ENCODE data around the gene ZIC4.

Gene ZIC4

DNA sequence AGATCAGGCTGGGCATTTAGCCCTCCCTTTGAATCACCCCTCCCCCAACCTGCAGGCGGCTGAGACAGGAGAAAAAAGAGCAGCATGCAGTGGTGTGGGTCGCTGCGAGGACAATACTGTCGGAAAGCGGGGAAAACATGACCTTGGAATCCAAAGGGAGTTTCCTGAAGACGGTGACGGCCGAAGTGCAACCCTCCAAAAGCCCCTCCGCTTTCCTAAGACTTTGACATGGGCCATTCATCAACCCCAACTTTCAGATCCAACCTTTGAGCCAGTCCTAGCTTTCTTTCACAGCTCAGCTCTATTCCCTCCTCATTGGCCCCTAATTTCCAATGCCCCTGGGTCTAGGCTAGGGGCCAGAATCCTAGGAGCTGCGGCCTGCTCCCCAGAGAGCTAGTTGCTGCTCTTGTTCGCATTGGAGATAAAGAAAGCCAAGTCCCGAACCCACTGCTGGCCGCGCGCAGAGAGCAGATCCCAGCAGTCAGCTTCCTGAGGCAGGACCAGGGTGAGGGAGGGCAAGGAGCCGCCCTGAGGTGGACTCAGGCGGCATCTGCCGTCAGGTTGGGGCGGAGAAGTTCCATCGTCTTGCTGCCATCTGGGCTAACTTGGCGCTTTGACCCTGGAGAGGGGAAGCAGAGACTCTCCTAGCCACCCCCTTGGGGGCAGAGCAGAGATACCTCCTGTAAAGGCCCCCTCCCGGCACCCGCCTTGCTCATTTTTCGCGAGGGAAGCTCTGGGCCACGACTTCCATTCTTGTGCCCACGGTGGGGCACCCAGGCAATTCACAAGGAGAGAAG lies 914 bp downstream of the ZIC4 start:
- DNase-seq (ENCODE audit: low read depth in 2 of 3, low spot score in 1 of 3) = no peak

DNA sequence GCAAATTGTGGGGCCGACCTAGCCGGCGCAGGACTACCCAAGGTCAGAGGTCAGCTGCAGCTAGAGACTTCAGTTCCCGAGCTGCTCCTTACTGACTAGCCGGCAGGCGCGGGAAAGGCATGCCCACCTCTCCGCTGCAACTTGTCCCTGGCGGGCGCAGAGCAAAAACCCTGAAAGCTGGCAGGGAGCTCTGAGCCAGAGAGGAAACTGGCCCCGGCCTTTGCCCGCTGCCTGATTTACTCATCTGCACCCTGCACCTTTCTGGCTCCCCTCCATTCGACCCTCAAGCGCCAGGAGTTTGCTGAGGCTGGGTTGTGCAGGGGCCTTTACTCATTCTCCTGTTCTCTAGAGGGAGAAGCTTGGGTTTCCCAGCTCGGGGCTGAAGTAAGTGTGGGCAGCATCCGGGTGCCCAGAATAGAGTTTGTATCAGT lies 1.5 kb downstream of the ZIC4 start:
- no peak for DNase-seq (ENCODE audit: low read depth in 2 of 3, low spot score in 1 of 3)

DNA sequence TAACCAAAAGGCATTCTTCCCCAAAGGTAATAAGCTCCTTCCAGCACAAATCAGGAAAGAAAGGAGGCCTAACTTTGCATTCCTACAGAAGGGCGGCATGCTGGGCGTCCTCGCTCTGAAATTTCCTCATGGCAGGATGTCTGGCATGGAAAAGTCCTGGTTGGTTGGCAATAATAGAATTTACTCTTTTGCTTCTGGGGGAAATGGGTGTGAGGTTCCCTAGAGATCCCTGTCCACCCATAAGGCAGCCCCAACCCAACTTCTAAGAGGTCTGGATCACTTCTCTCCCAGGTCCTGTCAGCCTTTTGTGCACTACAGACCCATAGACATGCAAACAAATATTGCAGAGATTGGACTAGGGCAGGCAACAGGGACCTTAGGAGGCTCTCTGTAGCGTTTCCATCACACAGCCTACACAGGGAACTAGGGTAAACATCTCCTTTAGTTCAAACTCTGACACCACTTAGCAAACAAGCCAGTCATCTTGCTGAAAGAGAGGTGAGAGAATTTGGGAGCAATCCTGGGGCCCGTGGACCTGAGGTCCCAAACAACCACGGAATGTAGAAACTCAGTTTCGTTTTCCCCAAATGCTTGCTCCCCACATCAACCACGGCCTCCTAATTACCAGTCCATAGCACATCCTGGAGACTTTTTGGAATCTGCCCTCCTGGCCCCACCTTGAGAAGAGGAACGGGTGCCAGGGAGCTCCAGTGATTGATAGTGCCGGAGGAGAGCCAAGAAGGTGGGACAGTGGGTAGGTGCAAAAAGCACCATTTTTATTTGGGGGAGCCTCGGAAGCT lies 2.1 kb downstream of the ZIC4 start:
- DNase-seq (ENCODE audit: low read depth in 2 of 3, low spot score in 1 of 3) = no peak

DNA sequence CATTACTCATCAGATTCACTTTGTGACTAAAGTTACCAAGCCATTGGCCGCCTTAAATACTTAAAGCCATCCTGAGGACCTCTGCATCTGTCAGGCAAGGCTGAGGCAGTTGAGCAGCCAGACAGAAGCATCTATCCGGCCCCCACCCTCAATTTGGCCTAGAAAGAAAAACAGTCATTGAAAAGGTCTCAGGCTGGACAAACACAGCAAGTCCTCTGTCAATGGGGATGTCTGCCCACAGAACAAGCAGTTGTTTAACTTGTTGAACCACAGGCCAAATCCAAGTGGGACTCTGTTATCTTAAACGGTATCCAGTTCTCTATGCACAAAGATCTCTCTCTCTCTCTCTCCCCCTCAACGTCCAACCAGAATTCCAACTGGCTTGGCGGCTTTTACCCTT lies 2.8 kb downstream of the ZIC4 start:
- DNase-seq (ENCODE audit: low read depth in 2 of 3, low spot score in 1 of 3) = no peak

DNA sequence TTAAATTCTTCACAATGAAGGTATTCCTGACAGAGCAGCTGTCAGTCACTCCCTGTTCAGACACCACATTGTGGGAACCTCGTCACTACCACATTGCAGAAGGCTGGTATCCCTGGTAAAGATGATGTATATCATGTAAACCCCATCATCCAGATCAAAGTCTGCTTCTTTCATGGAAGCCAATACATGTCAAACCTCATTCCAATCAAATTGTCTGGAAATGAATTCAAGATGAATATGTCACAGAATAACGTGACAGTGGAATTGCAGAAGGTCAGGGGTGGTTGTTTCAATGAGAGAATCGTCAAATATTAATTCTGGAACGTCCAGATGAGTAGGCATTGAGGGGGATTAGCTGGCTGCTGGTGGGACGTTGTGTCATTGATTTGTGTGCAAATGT lies 4.2 kb downstream of the ZIC4 start:
- no peak for DNase-seq (ENCODE audit: low read depth in 2 of 3, low spot score in 1 of 3)

DNA sequence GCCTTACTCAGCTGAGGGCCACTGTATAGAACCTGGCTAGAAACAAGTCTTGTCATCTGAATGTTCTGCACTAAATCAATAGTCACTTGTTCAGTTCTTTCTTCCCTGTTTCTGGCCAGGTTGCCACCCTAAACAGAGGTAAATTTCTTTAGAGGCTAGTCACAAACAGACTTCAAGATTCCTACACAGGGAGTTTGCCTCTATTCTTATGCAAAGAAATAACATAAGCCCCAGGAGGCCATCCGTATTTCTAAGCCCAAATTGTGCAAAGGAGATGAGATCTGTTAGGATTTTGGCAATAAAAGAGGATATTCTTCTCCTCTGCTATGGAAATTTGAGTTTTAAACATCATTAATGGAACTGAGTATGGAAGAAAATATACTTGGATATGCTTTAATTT lies 4.9 kb downstream of the ZIC4 start:
- DNase-seq (ENCODE audit: low read depth in 2 of 3, low spot score in 1 of 3) = no peak

DNA sequence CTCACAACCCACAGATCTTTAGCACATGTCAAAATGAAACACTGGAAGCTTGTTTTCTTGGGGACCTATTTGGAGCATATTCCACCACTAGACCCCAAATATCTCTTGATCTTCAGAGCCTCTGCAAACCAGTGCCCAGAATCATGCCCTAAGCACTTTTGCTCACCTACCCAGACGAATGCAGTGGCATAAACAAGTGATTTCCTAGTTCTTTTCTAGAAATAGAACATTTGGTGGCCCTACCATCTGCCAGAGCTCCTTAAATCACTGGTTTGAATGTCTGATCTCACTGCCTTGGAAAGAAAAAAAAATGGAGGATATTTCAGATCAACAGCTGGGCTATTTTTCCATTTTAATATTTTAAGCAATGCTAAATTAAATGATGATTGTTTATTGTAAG lies 5.3 kb downstream of the ZIC4 start:
- no peak for DNase-seq (ENCODE audit: low read depth in 2 of 3, low spot score in 1 of 3)

DNA sequence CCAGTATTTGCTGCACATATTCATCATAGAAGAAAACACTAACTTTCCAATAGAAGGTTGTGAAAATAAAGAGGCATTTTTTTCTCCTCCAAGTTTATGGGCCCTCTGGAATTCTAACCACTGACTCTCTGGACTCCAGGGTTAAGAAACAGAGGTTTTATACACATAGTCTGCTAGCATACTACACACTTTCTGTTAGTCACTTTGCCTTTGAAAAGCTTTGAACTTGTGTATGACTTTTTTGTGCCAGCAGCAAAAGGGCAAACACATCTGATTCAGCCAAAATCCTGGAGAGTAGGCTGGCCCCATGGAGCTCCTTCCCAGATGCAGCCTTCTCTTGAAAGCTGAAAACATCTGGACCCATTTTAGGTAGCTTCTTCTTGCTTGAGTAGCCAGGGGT lies 6.2 kb downstream of the ZIC4 start:
- DNase-seq (ENCODE audit: low read depth in 2 of 3, low spot score in 1 of 3) = no peak

DNA sequence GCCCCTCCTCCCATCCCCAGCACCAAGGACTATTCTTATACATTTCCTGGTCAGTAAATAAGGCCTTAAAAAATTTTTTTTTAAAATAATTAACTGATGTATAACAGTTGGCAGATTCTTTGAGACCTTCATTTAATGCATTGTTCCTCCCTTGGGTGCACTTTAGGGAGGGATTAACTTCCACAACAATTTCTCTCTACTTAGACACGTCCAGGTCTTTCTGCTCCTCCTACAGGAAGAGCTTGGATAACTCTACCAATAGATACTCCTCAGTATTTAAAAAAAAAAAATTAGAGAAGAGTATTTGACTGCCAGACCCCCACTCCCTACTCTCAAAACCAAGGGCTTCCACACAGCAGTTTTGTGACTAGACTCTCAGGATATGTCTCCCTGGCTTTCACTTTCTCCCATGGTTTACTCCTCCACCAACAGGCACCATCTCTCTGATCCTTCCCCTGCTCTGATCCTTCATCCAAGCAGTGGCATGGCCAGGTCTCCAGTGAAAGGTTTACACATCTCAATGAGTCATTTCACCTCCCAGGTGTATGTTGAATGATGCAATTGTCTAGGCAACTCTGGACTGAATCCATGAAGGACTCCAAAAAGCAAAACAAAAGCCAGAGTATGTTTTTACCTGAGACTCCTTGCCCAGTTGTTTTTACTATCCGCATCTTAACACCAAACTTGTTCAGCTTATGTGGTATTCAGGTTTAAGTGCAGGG lies 7.4 kb downstream of the ZIC4 start:
- DNase-seq (ENCODE audit: low read depth in 2 of 3, low spot score in 1 of 3) = no peak

DNA sequence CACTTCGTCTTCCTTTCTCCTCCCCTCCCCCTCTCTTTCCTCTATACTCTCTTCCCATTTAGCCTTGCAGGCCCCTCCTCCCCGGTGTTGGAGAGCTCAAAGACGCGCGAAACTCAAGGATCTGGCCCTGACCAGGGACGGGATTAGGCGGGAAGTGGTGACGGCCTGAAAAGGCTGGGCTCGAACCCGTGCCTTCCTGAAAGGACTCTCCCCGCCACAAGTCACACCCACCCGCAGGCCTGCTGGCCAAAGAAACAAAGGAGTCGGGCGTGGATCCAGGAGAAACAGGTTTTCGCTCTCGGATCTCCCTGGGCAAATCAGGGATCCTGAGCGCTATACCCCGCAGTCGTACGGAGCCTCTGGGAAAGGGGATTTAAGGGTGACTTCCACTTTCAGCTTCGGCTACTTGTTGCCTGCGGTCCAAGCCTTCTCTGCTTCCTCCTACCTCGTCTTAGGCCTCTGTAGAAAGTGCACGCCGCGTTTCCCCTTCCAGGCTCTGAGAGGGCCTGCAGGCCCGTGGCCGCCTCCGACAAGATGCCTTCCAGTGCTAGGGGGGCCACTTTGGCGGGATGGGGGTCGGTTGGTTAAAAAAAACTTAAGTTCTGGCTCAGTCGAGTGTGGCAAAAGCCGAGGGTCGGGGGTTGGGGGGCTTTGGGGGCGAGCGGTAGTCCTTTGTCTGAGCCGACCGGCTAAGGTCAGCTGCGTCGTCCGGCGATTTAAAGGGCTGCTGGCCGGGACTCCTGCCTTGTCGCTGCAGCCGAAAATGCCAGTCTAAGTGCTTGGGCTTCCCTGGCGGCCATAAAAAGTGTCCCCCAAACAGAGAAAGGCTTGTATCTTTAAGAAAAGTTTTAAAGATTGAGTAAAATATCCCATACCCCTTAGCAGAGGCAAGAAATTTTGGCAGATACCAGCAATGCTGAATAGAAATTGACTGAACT lies 8.2 kb downstream of the ZIC4 start:
- DNase-seq (ENCODE audit: low read depth in 2 of 3, low spot score in 1 of 3) = no peak

DNA sequence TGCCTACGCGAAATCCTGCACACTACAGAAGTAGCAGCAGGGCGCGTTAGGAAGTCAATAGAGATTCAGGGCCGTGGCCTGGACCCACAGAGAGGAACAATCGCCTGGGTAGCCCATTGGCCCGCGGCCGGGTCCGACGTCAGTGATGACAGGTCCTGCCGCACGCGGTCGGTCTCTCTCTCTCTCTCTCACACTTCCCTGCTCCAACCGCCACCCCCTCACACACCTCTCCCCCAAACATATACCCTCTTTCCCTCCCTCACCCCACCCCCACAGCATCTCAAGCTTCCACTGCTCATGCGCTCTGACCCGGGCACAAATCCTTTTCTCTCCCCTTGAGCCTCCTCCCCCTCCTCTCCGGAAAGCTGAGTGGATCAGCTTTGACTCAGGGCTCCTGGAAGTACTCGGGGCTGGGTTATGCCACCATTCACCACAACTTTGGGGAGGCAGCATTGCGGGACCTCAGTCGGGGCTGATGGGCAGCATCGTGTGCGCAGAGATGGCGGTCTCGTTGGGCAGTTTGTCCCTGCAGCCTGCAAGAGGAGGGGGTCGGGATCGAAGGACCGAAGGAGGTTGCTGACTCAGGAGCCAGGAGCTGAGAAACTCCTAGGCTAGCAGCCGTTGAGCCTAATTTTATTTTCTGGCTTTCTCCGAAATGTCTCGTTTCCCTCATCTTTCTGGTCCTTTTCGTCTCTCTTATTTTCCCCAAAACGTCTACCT lies 9.0 kb downstream of the ZIC4 start:
- no peak for DNase-seq (ENCODE audit: low read depth in 2 of 3, low spot score in 1 of 3)

DNA sequence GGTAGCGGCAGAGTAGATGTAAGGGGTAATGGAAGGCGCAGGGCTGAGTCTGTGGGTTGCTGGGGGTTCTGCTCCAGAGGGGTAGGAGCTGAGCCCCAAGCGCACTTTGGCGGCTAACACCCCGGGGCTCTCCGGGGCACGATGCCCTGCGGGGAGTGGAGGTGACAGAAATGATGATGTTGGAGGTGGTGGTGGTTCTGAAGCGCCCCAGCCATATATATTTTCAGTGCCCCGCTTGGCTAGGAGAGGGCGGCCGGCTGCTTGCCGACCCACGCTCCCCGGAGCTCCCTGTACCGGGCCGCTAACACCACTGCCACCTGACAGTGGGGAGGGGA lies 9.7 kb downstream of the ZIC4 start:
- DNase-seq (ENCODE audit: low read depth in 2 of 3, low spot score in 1 of 3) = no peak

DNA sequence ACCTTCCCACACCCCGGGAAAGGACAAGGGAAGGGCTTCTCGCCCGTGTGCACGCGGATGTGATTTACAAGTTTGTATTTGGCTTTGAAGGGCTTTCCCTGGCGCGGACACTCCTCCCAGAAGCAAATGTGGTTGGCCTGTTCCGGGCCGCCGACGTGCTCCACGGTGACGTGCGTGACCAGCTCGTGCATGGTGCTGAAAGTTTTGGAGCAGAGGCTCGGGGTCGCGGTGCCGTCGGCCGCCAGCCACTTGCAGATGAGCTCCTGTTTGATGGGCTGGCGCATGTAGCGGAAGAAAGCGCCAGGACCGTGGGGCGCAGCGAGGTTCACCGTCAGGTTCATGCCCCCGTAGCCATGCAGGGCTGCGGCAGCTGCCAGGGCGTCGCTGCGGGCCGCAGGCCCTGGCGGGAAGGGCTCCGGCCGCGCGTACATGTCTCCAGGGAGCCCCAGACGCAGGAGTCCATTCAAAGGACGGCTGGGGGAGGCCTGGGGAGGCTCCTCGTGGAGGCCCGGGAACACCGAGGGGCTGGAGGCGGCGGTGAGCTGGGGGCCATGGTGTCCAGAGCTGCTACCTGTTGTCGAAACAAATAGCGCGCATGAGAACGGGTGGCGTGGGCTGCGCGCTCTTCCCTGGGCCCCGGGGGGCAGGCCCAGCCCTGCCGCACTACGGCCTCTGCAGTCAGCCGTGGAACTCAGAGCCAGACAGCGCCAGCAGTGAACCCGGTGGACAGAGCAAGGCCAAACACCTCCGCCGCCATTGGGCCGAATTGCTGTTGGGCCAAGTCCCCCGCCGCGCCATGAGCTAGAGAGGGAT lies 10.2 kb downstream of the ZIC4 start:
- DNase-seq (ENCODE audit: low read depth in 2 of 3, low spot score in 1 of 3) = no peak

DNA sequence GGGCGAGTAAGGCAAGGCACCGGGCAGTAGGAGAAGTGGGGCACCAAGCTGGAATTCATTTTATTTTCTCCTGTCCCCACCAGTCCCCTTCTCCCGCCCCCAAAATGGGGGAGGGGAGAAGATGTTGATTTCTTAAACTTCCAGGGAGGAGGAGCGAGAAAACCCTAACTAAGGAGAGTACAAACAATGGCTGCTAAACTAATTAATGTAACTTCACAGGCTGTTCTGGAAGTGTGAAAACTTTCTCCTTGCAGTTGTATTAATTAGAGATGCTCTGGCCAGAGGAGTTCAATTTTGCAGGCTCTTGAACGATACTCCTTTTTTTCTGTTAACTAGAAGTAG lies 11.5 kb downstream of the ZIC4 start:
- no peak for DNase-seq (ENCODE audit: low read depth in 2 of 3, low spot score in 1 of 3)

DNA sequence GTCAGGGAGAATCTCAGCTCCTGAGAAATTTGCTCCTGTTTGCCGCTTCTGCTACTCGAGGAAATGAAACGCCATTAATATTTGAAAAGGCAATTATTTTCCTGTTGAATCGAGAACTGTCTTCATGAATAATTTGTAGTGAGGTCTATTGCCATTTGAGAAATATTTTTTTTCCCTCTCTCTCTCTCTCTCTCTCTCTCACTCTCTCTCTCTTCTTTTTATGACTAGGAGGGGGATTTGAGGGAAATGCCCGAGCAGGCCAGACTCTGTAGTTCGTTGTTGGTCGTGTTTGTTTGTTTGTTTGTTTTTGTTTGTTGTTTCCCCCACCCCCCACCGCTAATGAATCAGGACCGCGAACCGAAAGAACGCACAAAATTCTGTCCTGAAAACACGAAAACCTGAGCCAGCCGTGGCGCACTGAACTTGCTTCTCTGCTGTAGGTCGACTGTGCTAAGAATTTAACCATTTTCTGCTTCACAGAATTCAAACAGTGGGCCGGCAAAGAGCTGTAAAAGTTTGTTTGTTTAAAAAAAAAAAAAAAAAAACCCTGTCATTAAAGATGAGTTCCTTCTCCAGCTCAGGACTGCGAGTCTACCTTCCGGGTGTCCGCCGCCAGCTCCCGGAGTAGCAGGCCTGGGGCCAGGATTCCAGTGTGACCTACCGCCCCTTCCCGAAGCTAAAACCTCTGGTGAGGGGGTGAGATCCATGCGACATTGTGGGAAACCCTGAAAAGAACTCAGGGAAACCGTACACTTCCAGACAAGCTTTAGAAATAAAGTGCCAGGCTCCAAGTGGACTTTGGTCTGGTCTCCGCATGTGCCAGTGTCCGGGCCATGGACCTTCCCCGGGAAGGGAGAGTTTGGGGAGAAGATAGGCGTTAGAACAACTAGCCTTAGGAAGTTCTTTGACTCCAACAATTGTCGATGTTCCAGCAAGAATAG lies 12.1 kb downstream of the ZIC4 start:
- DNase-seq (ENCODE audit: low read depth in 2 of 3, low spot score in 1 of 3) = no peak

DNA sequence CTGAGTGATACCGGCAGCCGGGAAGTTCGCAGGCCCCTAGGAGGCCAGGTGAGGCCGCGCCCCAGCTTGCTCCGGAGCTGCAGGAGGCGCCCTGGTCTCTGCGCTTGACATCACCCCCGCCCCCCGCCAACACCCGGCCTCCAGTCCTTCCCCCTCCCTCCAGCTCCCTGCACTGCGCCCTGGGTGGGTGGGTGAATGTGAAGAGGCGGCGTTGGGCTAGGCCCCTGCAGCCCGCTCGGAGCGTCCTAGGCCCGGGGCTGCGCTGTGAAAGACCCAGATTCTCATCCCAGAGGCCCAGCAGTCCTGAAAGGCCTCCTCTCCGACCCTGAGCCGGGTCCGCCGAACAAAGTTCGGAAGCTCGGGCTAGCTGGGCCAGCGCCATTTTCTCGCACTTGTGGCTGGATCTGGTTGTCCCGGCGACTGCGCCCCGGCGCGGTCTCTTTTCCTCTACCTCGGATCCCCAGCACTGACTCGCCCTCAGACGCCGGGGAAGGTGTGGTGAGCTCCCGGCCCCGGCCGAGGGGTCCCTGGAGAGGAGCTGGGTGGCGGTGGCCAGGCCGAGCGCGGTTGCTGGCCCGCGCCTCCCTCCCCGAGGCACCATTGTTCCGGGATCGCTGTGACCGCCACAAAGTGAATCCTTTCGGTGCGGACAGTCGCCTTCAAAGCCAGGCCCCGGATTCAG lies 12.9 kb downstream of the ZIC4 start:
- no peak for DNase-seq (ENCODE audit: low read depth in 2 of 3, low spot score in 1 of 3)

DNA sequence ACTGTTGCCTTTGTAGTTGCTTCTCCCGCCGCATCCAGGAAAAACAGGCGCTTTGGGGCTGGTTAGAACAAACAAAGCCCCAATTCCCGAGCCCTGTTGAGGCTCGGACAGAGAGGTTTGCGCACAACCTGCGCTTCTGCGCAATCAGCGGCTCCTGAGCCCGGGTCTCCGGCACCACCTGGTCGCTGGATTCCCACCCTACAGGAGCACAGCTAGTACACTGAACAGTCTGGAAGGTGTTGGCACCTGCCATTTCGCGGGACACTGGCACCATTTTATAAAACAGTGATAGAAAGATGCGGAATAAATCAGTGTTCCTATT lies 13.8 kb downstream of the ZIC4 start:
- DNase-seq (ENCODE audit: low read depth in 2 of 3, low spot score in 1 of 3) = no peak
